ENCODE results near the gene ACKR3.

ACKR3 gene

GRCh38 chr2:236571145-236571544, 1.5 kb downstream of the ACKR3 start:
- H3K27ac ChIP-seq (ENCODE audit: low read length), result peak overlapping the region; percentile 74
- peak overlapping the region; percentile 56 to 61 for H3K4me3 ChIP-seq (ENCODE audit: low read depth in 1 of 2, low read length in 2 of 2)
- H3K36me3 ChIP-seq (ENCODE audit: control insufficient read depth in 1 of 2, insufficient read depth in 2 of 2, low read length in 2 of 2), result no peaks in the 10 kb centered on the region
- H3K9me3 ChIP-seq (ENCODE audit: control insufficient read depth in 1 of 2, low read length in 2 of 2), result no peaks in the 10 kb centered on the region
- H3K4me1 ChIP-seq (ENCODE audit: control insufficient read depth in 1 of 2, insufficient read depth in 2 of 2, low read length in 2 of 2), result peaks cover 0 to 20% of the 10 kb centered on the region in 2 donors
- H3K27me3 ChIP-seq (ENCODE audit: low read depth, low read length), result no peaks in the 10 kb centered on the region

- peak overlapping the region; percentile 61 for H3K27ac ChIP-seq (ENCODE audit: low read length)
- no peaks in the 10 kb centered on the region for H3K36me3 ChIP-seq (ENCODE audit: control insufficient read depth in 1 of 2, insufficient read depth in 2 of 2, low read length in 2 of 2)
- no peaks in the 10 kb centered on the region for H3K9me3 ChIP-seq (ENCODE audit: control insufficient read depth in 1 of 2, low read length in 2 of 2)
- peak overlapping the region; percentile 56 to 61 for H3K4me3 ChIP-seq (ENCODE audit: low read depth in 1 of 2, low read length in 2 of 2)
- H3K4me1 ChIP-seq (ENCODE audit: control insufficient read depth in 1 of 2, insufficient read depth in 2 of 2, low read length in 2 of 2), result peaks cover 0 to 16% of the 10 kb centered on the region in 2 donors
- H3K27me3 ChIP-seq (ENCODE audit: low read depth, low read length), result no peaks in the 10 kb centered on the region
These were observed 2.9 kb downstream of the ACKR3 start for GRCh38 chr2:236572482-236572881.

- H3K36me3 ChIP-seq (ENCODE audit: control insufficient read depth in 1 of 2, insufficient read depth in 2 of 2, low read length in 2 of 2), result no peaks in the 10 kb centered on the region
- no peaks in the 10 kb centered on the region for H3K27me3 ChIP-seq (ENCODE audit: low read depth, low read length)
- peaks cover 0 to 16% of the 10 kb centered on the region in 2 donors for H3K4me1 ChIP-seq (ENCODE audit: control insufficient read depth in 1 of 2, insufficient read depth in 2 of 2, low read length in 2 of 2)
- peak overlapping the region; percentile 61 for H3K27ac ChIP-seq (ENCODE audit: low read length)
- H3K4me3 ChIP-seq (ENCODE audit: low read depth in 1 of 2, low read length in 2 of 2), result peak overlapping the region; percentile 56 to 61
- no peaks in the 10 kb centered on the region for H3K9me3 ChIP-seq (ENCODE audit: control insufficient read depth in 1 of 2, low read length in 2 of 2)
These were observed 3.7 kb downstream of the ACKR3 start for GRCh38 chr2:236573066-236573929.

GRCh38 chr2:236574000-236574399, 4.4 kb downstream of the ACKR3 start:
- peaks cover 0 to 15% of the 10 kb centered on the region in 2 donors for H3K4me1 ChIP-seq (ENCODE audit: control insufficient read depth in 1 of 2, insufficient read depth in 2 of 2, low read length in 2 of 2)
- H3K36me3 ChIP-seq (ENCODE audit: control insufficient read depth in 1 of 2, insufficient read depth in 2 of 2, low read length in 2 of 2), result no peaks in the 10 kb centered on the region
- no peaks in the 10 kb centered on the region for H3K27me3 ChIP-seq (ENCODE audit: low read depth, low read length)
- H3K4me3 ChIP-seq (ENCODE audit: low read depth in 1 of 2, low read length in 2 of 2), result peak overlapping the region in 1 of 2 donors; percentile 56
- H3K27ac ChIP-seq (ENCODE audit: low read length), result peak overlapping the region; percentile 34
- no peaks in the 10 kb centered on the region for H3K9me3 ChIP-seq (ENCODE audit: control insufficient read depth in 1 of 2, low read length in 2 of 2)

GRCh38 chr2:236574424-236575145, 5.0 kb downstream of the ACKR3 start:
- Histone ChIP-seq H3K4me1 (ENCODE audit: control insufficient read depth in 1 of 2, insufficient read depth in 2 of 2, low read length in 2 of 2) (peaks cover 0 to 15% of the 10 kb centered on the region in 2 donors), H3K4me3 (ENCODE audit: low read depth in 1 of 2, low read length in 2 of 2) (no peak overlapping the region), H3K27me3 (ENCODE audit: low read depth, low read length) (no peaks in the 10 kb centered on the region), H3K36me3 (ENCODE audit: control insufficient read depth in 1 of 2, insufficient read depth in 2 of 2, low read length in 2 of 2) (no peaks in the 10 kb centered on the region), H3K27ac (ENCODE audit: low read length) (peak overlapping the region; percentile 34), H3K9me3 (ENCODE audit: control insufficient read depth in 1 of 2, low read length in 2 of 2) (no peaks in the 10 kb centered on the region)

GRCh38 chr2:236575510-236575909, 5.9 kb downstream of the ACKR3 start:
- H3K27ac ChIP-seq (ENCODE audit: low read length), result no peak overlapping the region
- H3K4me3 ChIP-seq (ENCODE audit: low read depth in 1 of 2, low read length in 2 of 2), result no peak overlapping the region

GRCh38 chr2:236576087-236576486, 6.5 kb downstream of the ACKR3 start:
- H3K27me3 ChIP-seq (ENCODE audit: low read depth, low read length), result no peaks in the 10 kb centered on the region
- H3K27ac ChIP-seq (ENCODE audit: low read length), result no peak overlapping the region
- H3K36me3 ChIP-seq (ENCODE audit: control insufficient read depth in 1 of 2, insufficient read depth in 2 of 2, low read length in 2 of 2), result peaks cover 3 to 8% of the 10 kb centered on the region in 2 donors
- H3K4me1 ChIP-seq (ENCODE audit: control insufficient read depth in 1 of 2, insufficient read depth in 2 of 2, low read length in 2 of 2), result peaks cover 0 to 14% of the 10 kb centered on the region in 2 donors
- H3K4me3 ChIP-seq (ENCODE audit: low read depth in 1 of 2, low read length in 2 of 2), result peak overlapping the region in 1 of 2 donors; percentile 15
- H3K9me3 ChIP-seq (ENCODE audit: control insufficient read depth in 1 of 2, low read length in 2 of 2), result no peaks in the 10 kb centered on the region

More at GRCh38 chr2:236575510-236575909, 5.9 kb downstream of the ACKR3 start:
- no peaks in the 10 kb centered on the region for H3K9me3 ChIP-seq (ENCODE audit: control insufficient read depth in 1 of 2, low read length in 2 of 2)
- H3K36me3 ChIP-seq (ENCODE audit: control insufficient read depth in 1 of 2, insufficient read depth in 2 of 2, low read length in 2 of 2), result peaks cover 0 to 2% of the 10 kb centered on the region in 2 donors
- peaks cover 0 to 14% of the 10 kb centered on the region in 2 donors for H3K4me1 ChIP-seq (ENCODE audit: control insufficient read depth in 1 of 2, insufficient read depth in 2 of 2, low read length in 2 of 2)
- no peaks in the 10 kb centered on the region for H3K27me3 ChIP-seq (ENCODE audit: low read depth, low read length)

- Histone ChIP-seq H3K27ac (ENCODE audit: low read length) (peak overlapping the region; percentile 0), H3K36me3 (ENCODE audit: control insufficient read depth in 1 of 2, insufficient read depth in 2 of 2, low read length in 2 of 2) (peaks cover 8 to 13% of the 10 kb centered on the region in 2 donors), H3K9me3 (ENCODE audit: control insufficient read depth in 1 of 2, low read length in 2 of 2) (no peaks in the 10 kb centered on the region), H3K4me3 (ENCODE audit: low read depth in 1 of 2, low read length in 2 of 2) (no peak overlapping the region), H3K4me1 (ENCODE audit: control insufficient read depth in 1 of 2, insufficient read depth in 2 of 2, low read length in 2 of 2) (peaks cover 0 to 14% of the 10 kb centered on the region in 2 donors), H3K27me3 (ENCODE audit: low read depth, low read length) (no peaks in the 10 kb centered on the region)
These were observed 7.3 kb downstream of the ACKR3 start for GRCh38 chr2:236576953-236577352.

- no peak overlapping the region for H3K4me3 ChIP-seq (ENCODE audit: low read depth in 1 of 2, low read length in 2 of 2)
- H3K36me3 ChIP-seq (ENCODE audit: control insufficient read depth in 1 of 2, insufficient read depth in 2 of 2, low read length in 2 of 2), result peaks cover 8 to 13% of the 10 kb centered on the region in 2 donors
- H3K27me3 ChIP-seq (ENCODE audit: low read depth, low read length), result no peaks in the 10 kb centered on the region
- peak overlapping the region; percentile 0 for H3K27ac ChIP-seq (ENCODE audit: low read length)
- H3K9me3 ChIP-seq (ENCODE audit: control insufficient read depth in 1 of 2, low read length in 2 of 2), result no peaks in the 10 kb centered on the region
- H3K4me1 ChIP-seq (ENCODE audit: control insufficient read depth in 1 of 2, insufficient read depth in 2 of 2, low read length in 2 of 2), result peaks cover 0 to 14% of the 10 kb centered on the region in 2 donors
These were observed 8.1 kb downstream of the ACKR3 start for GRCh38 chr2:236577481-236578410.

GRCh38 chr2:236578411-236578846, 8.8 kb downstream of the ACKR3 start:
- H3K9me3 ChIP-seq (ENCODE audit: control insufficient read depth in 1 of 2, low read length in 2 of 2), result no peaks in the 10 kb centered on the region
- peaks cover 0 to 14% of the 10 kb centered on the region in 2 donors for H3K4me1 ChIP-seq (ENCODE audit: control insufficient read depth in 1 of 2, insufficient read depth in 2 of 2, low read length in 2 of 2)
- peaks cover 8 to 15% of the 10 kb centered on the region in 2 donors for H3K36me3 ChIP-seq (ENCODE audit: control insufficient read depth in 1 of 2, insufficient read depth in 2 of 2, low read length in 2 of 2)
- H3K4me3 ChIP-seq (ENCODE audit: low read depth in 1 of 2, low read length in 2 of 2), result no peak overlapping the region
- H3K27me3 ChIP-seq (ENCODE audit: low read depth, low read length), result no peaks in the 10 kb centered on the region
- no peak overlapping the region for H3K27ac ChIP-seq (ENCODE audit: low read length)

Measured in muscle layer of duodenum (tissue), 2 donors.